IMR-90 (cell line): Measurements from ENCODE around the gene TMC4. TPM values are rescaled to one million over a fixed set of nuclear protein-coding genes. Genes with fewer than 3 reads are reported as not detected.

Experiments used
- ATAC-seq: fragments of 200-7000 bp; cut with Tn5 transposase; 2 replicates; pipeline ENCODE4 v1.9.1; 2020; ENCODE audit warnings: low read depth, mild to moderate bottlenecking, moderate library complexity
- BruUV-seq: library from RNA; stranded (reverse); fragments of 400-500 nt; replicated peaks from 2 replicates; lab custom pipeline; 2021; lab: Mats Ljungman, UMichigan
- CTCF ChIA-PET: fragments of 300-600 bp; formaldehyde crosslinking; extraction: SDS; loops from one replicate; lab custom pipeline; 2021; ENCODE audit warnings: antibody characterized with exemption; lab: Yijun Ruan, JAX
- POLR2A ChIA-PET: fragments of 300-600 bp; sonication (Branson Sonifier 250); formaldehyde crosslinking; loops from one replicate; lab custom pipeline; 2022; ENCODE audit warnings: antibody characterized with exemption; ENCODE audit not compliant: unreplicated experiment; lab: Charles Lee
- DNase-seq: peaks from one replicate; pipeline ENCODE4 v3.0.0; 2013
- H2AFZ ChIP-seq: replicated peaks from 2 replicates; pipeline ENCODE3; 2013; ENCODE audit warnings: low read length, mild to moderate bottlenecking; ENCODE audit not compliant: poor library complexity
- H2AK5ac ChIP-seq: 2 replicates; pipeline ENCODE4 v1.6.1; 2013; ENCODE audit warnings: low read depth, low read length, inconsistent platforms
- H2AK9ac ChIP-seq: replicated peaks from 2 replicates; pipeline ENCODE3; 2013; ENCODE audit warnings: mild to moderate bottlenecking, low read depth, low read length, moderate library complexity; ENCODE audit not compliant: poor library complexity
- H2BK120ac ChIP-seq: 2 replicates; pipeline ENCODE4 v1.6.1; 2013; ENCODE audit warnings: low read depth, low read length, inconsistent platforms
- H2BK15ac ChIP-seq: 3 replicates; pipeline ENCODE4 v1.6.1; 2013; ENCODE audit warnings: low read depth, low read length, inconsistent platforms
- H2BK20ac ChIP-seq: 2 replicates; pipeline ENCODE4 v1.6.1; 2013; ENCODE audit warnings: low read depth, mild to moderate bottlenecking, inconsistent platforms, low read length, moderate library complexity
- H2BK5ac ChIP-seq: 2 replicates; pipeline ENCODE4 v1.6.1; 2013; ENCODE audit warnings: mild to moderate bottlenecking, low read depth, low read length, inconsistent platforms; ENCODE audit not compliant: poor library complexity, severe bottlenecking
- H3K14ac ChIP-seq: replicated peaks from 2 replicates; pipeline ENCODE4 v1.6.1; 2013; ENCODE audit warnings: low read depth, low read length, inconsistent platforms
- H3K18ac ChIP-seq: 2 replicates; pipeline ENCODE4 v1.6.1; 2013; ENCODE audit warnings: low read depth, low read length, control low read depth
- H3K23ac ChIP-seq: 2 replicates; pipeline ENCODE4 v1.6.1; 2013; ENCODE audit warnings: low read depth, low read length, inconsistent platforms
- H3K27ac ChIP-seq: 2 replicates; pipeline ENCODE4 v1.5.1; 2013; ENCODE audit warnings: mild to moderate bottlenecking, control low read depth, low read length; ENCODE audit not compliant: insufficient read depth
- H3K27me3 ChIP-seq: 2 replicates; pipeline ENCODE4 v1.6.1; 2013; ENCODE audit warnings: low read length; ENCODE audit not compliant: control insufficient read depth, insufficient read depth
- H3K36me3 ChIP-seq: 2 replicates; pipeline ENCODE4 v1.6.1; 2013; ENCODE audit warnings: low read length, mixed read lengths; ENCODE audit not compliant: control insufficient read depth, insufficient read depth
- H3K4ac ChIP-seq: 2 replicates; pipeline ENCODE4 v1.6.1; 2013; ENCODE audit warnings: low read depth, low read length, inconsistent platforms
- H3K4me1 ChIP-seq: 2 replicates; pipeline ENCODE4 v1.6.1; 2013; ENCODE audit warnings: low read length, mixed read lengths; ENCODE audit not compliant: control insufficient read depth, insufficient read depth
- H3K4me2 ChIP-seq: 2 replicates; pipeline ENCODE4 v1.6.1; 2013; ENCODE audit warnings: low read depth, mild to moderate bottlenecking, control low read depth, low read length, moderate library complexity
- H3K4me3 ChIP-seq: 2 replicates; pipeline ENCODE4 v1.5.1; 2013; ENCODE audit warnings: low read depth, mild to moderate bottlenecking, control low read depth, low read length, moderate library complexity; ENCODE audit not compliant: insufficient read depth
- H3K56ac ChIP-seq: 2 replicates; pipeline ENCODE4 v1.6.1; 2013; ENCODE audit warnings: low read length, inconsistent platforms; ENCODE audit not compliant: insufficient read depth; ENCODE audit errors: extremely low read depth
- H3K79me1 ChIP-seq, 2 experiments: 2 replicates each; pipeline ENCODE4 v1.6.1; 2013; ENCODE audit warnings: low read length in 2 of 2, inconsistent platforms in 1 of 2, low read depth in 1 of 2
- H3K9ac ChIP-seq: 2 replicates; pipeline ENCODE4 v1.6.1; 2013; ENCODE audit warnings: low read depth, low read length, control low read depth
- H3K9me1 ChIP-seq: 2 replicates; pipeline ENCODE4 v1.6.1; 2013; ENCODE audit warnings: low read length, inconsistent platforms; ENCODE audit not compliant: insufficient read depth
- H3K9me3 ChIP-seq: 2 replicates; pipeline ENCODE4 v1.6.1; 2013; ENCODE audit warnings: low read length; ENCODE audit not compliant: control insufficient read depth, insufficient read depth
- H4K20me1 ChIP-seq: 2 replicates; pipeline ENCODE4 v1.6.1; 2013; ENCODE audit warnings: low read length, inconsistent platforms; ENCODE audit not compliant: insufficient read depth
- H4K5ac ChIP-seq: 2 replicates; pipeline ENCODE4 v1.6.1; 2013; ENCODE audit warnings: mild to moderate bottlenecking, low read depth, low read length, control low read depth
- H4K8ac ChIP-seq, 2 experiments: 2 replicates each; pipeline ENCODE4 v1.6.1; 2013; ENCODE audit warnings: low read depth in 2 of 2, low read length in 2 of 2, control low read depth in 1 of 2, inconsistent platforms in 1 of 2
- H4K91ac ChIP-seq: 2 replicates; pipeline ENCODE4 v1.6.1; 2013; ENCODE audit warnings: low read depth, low read length, inconsistent platforms; ENCODE audit not compliant: insufficient read depth
- BHLHE40 ChIP-seq: fragments of 150-350 bp; IDR thresholded peaks from 2 replicates; pipeline ENCODE4 v1.6.1; 2016; ENCODE audit warnings: mild to moderate bottlenecking, low read depth, low read length
- CHD1 ChIP-seq: IDR thresholded peaks from 2 replicates; pipeline ENCODE4 v1.6.1; 2012; ENCODE audit warnings: low read depth, low read length, improper control_type of control experiment
- ELK1 ChIP-seq: fragments of 150-350 bp; IDR thresholded peaks from 2 replicates; pipeline ENCODE4 v1.6.1; 2016; ENCODE audit warnings: low read depth, mild to moderate bottlenecking, low read length, moderate library complexity, borderline replicate concordance
- FOS ChIP-seq: fragments of 150-350 bp; IDR thresholded peaks from 2 replicates; pipeline ENCODE4 v1.6.1; 2016; ENCODE audit warnings: low read depth, low read length
- MAFK ChIP-seq: IDR thresholded peaks from 2 replicates; pipeline ENCODE4 v1.6.1; 2012; ENCODE audit warnings: low read depth, low read length, improper control_type of control experiment
- MAZ ChIP-seq: IDR thresholded peaks from 2 replicates; pipeline ENCODE4 v1.6.1; 2012; ENCODE audit warnings: low read depth, mild to moderate bottlenecking, low read length, improper control_type of control experiment, moderate library complexity, borderline replicate concordance
- MXI1 ChIP-seq: IDR thresholded peaks from 2 replicates; pipeline ENCODE4 v1.6.1; 2012; ENCODE audit warnings: low read depth, mild to moderate bottlenecking, low read length, moderate library complexity, borderline replicate concordance
- NFE2L2 ChIP-seq: fragments of 150-350 bp; IDR thresholded peaks from 2 replicates; pipeline ENCODE4 v1.6.1; 2016; ENCODE audit warnings: low read depth, mild to moderate bottlenecking, low read length
- POLR2A ChIP-seq: IDR thresholded peaks from 2 replicates; pipeline ENCODE4 v1.6.1; 2012; ENCODE audit warnings: mild to moderate bottlenecking, low read depth, low read length
- RAD21 ChIP-seq: IDR thresholded peaks from 2 replicates; pipeline ENCODE4 v1.6.1; 2012; ENCODE audit warnings: low read length, improper control_type of control experiment
- RCOR1 ChIP-seq: IDR thresholded peaks from 2 replicates; pipeline ENCODE4 v1.6.1; 2012; ENCODE audit warnings: mild to moderate bottlenecking, low read length, improper control_type of control experiment; ENCODE audit not compliant: insufficient replicate concordance
- RFX5 ChIP-seq: IDR thresholded peaks from 2 replicates; pipeline ENCODE4 v1.8.0; 2012; ENCODE audit warnings: low read depth, mild to moderate bottlenecking, low read length, moderate library complexity
- SMC3 ChIP-seq: fragments of 150-350 bp; IDR thresholded peaks from 2 replicates; pipeline ENCODE4 v1.6.1; 2016; ENCODE audit warnings: low read depth, mild to moderate bottlenecking, antibody characterized with exemption, low read length, moderate library complexity
- whole genome bisulfite sequencing, 2 experiments: methylation state at CpG; one replicate each; pipeline versions ENCODE4 v1.1.5 to v1.1.7; 2013; ENCODE audit warnings: missing lambda C conversion rate in 2 of 2; ENCODE audit not compliant: insufficient read length in 1 of 2; ENCODE audit errors: extremely low coverage in 2 of 2; 5-methylcytosine and 5-hydroxymethylcytosine counted together
- dilution Hi-C: fragments of 300-500 bp; cut with HindIII; formaldehyde crosslinking; loops from one replicate; pipeline ENCODE4 v1.14.3; 2018; ENCODE audit warnings: low sequenced_read_pairs; ENCODE audit not compliant: unreplicated experiment
- in situ Hi-C: fragments of 300-500 bp; cut with MboI; formaldehyde crosslinking; loops from 3 replicates; pipeline ENCODE4 v1.14.3; 2019; ENCODE audit warnings: low sequenced_read_pairs, inconsistent platforms, mixed read lengths
- intact Hi-C: fragments of 100-400 bp; cut with micrococcal nuclease; formaldehyde crosslinking; loops from 2 replicates; pipeline ENCODE4 v1.10.0; 2022
- polyA plus RNA-seq, 3 experiments: library from polyadenylated mRNA; depleted of rRNA; stranded (reverse); fragments of >200 nt; gene quantifications; 2 replicates each; pipeline ENCODE4 v1.2.3, GENCODE V29; 2012; ENCODE audit warnings: low replicate concordance in 1 of 3
- total RNA-seq: library from RNA; depleted of rRNA; stranded (reverse); fragments of >200 nt; gene quantifications from 2 replicates; pipeline ENCODE4 v1.2.3, GENCODE V29; 2012

Gene TMC4
- total and polyA plus RNA-seq, 2 of the 4 experiments (the other 2 are of a cell fraction) = 0.72 to 1.1 TPM

DNA sequence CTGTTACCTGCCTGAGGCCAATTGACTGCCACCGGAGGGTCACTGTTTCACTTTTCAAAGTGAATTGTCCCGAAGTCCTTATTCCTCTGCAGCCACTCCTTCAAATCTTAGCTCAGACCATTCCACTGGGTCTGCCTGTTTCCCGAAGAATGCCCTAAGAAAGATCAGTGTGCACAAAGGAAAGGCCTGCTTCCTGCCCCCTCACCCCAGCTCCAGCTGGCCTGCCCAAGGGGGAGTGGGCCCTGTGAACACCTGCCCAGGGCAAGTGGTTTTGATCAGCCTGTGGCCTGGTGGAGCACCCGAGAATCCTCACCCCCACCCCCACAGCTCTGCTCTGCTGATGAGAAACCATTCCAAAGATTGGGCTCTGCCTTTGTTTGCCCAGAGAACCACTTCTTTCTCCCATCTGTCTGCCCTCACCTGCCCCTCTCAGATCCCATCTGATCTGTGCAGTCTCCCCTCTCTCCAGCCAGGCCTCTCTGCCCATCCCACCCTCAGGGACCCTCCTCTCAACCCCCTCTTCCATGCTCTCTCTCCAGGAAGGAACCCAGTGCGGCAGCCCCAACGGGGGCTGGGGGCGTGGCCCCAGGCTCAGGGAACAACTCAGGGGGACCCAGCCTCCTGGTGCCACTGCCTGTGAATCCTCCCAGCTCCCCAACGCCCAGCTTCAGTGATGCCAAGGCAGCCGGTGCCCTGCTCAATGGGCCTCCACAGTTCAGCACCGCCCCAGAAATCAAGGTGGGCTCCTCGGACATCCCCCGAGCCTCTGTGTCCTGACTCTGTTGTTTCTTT is 23.7 kb downstream of the TMC4 start:
- Histone ChIP-seq H2BK20ac (no peak overlapping the region), H3K4me3 (no peak overlapping the region), H4K5ac (no peak overlapping the region), H2AFZ (no peak overlapping the region), H3K27ac (no peak overlapping the region), H3K9me3 (no peaks in the 10 kb centered on the region), H2BK15ac (no peak overlapping the region), H4K20me1 (peaks cover 11% of the 10 kb centered on the region; the same call in 1 of the 2 replicates), H3K9me1 (no peaks in the 10 kb centered on the region), H3K27me3 (no peaks in the 10 kb centered on the region), H3K4ac (no peak overlapping the region), H3K9ac (no peak overlapping the region), H3K36me3 (peaks cover 88% of the 10 kb centered on the region), H2BK5ac (no peak overlapping the region), H4K8ac (no peak overlapping the region), H4K91ac (no peak overlapping the region), H3K14ac (no peak overlapping the region), H3K18ac (no peak overlapping the region), H2BK120ac (no peak overlapping the region), H3K56ac (no peak overlapping the region), H3K79me1 (peaks cover 8 to 18% of the 10 kb centered on the region in 2 experiments; a peak in 3 of 4 replicates), H3K23ac (no peak overlapping the region), H3K4me2 (no peak overlapping the region), H3K4me1 (no peaks in the 10 kb centered on the region), H2AK5ac (no peak overlapping the region), H2AK9ac (no peak overlapping the region)
- no TSS peak for BruUV-seq
- ChIA-PET POLR2A (no interaction called here), CTCF (no interaction called here)
- ATAC-seq (no peak), DNase-seq (no peak)
- intact Hi-C loops = no loop called here
- TF ChIP-seq MAFK = no peak
- no peak for TF ChIP-seq BHLHE40
- no peak for TF ChIP-seq FOS
- TF ChIP-seq ELK1 = no peak
- TF ChIP-seq RCOR1 = no peak
- TF ChIP-seq SMC3 = no peak
- no peak for TF ChIP-seq NFE2L2
- no peak for TF ChIP-seq RAD21
- no peak for TF ChIP-seq MAZ
- TF ChIP-seq RFX5 = no peak
- no peak for TF ChIP-seq CHD1
- TF ChIP-seq MXI1 = no peak
- no peak for TF ChIP-seq POLR2A
- 89% methylated on average over 9 of the region's 12 CpGs; no CpG with 5 or more reads in 1 of the 2 experiments for WGBS, 2 experiments
- in situ Hi-C loops = loop anchor here (25.0 kb wide), 1 partner anchor 1513 kb away; the partner anchor contains the start of gene U2AF2
- dilution Hi-C loops = no loop called here
